A549 (cell line): ENCODE data around the gene KIAA1191. TPM values are rescaled to one million over a fixed set of nuclear protein-coding genes. Genes with fewer than 3 reads are reported as not detected.
A peak's percentile ranks its signal among the peaks of the same experiment; 100 is the strongest.

Source experiments
- ATAC-seq, 2 experiments: fragments of 200-7000 bp in 1 of 2; fragments of >200 bp in 1 of 2; cut with Nextera tagmentation in 1 of 2; cut with Tn5 transposase in 1 of 2; 3 replicates each; pipeline versions ENCODE4 v1.8.0 to v1.9.1; 2018 to 2020; ENCODE audit warnings: mild to moderate bottlenecking in 1 of 2, moderate library complexity in 1 of 2
- CTCF ChIA-PET: fragments of 300-600 bp; sonication (Branson Sonifier 250); formaldehyde crosslinking; extraction: SDS; loops from one replicate; lab custom pipeline; 2021; ENCODE audit warnings: antibody characterized with exemption, inconsistent platforms; lab: Yijun Ruan, JAX
- POLR2A ChIA-PET: fragments of 350-600 bp; formaldehyde crosslinking; extraction: SDS; loops from one replicate; lab custom pipeline; 2021; ENCODE audit warnings: antibody characterized with exemption, inconsistent platforms; lab: Yijun Ruan, JAX
- DNase-seq, 2 experiments: peaks; one replicate each; pipeline versions ENCODE4 v3.0.0 to v3.0.0-alpha.2; 2011 to 2016; ENCODE audit warnings: low read depth in 1 of 2, low spot score in 1 of 2
- FAIRE-seq: peaks from 2 replicates; lab custom pipeline; 2011; peaks lifted over from hg19 to GRCh38; lab: Jason Lieb, UNC
- H3K27ac ChIP-seq, 2 experiments: fragments of >200 bp; sonication (Bioruptor Twin); formaldehyde crosslinking; 3 replicates each; pipeline ENCODE4 v1.5.1; 2016 to 2017
- H3K4me1 ChIP-seq: fragments of >200 bp; sonication (Bioruptor Twin); formaldehyde crosslinking; 3 replicates; pipeline ENCODE4 v1.6.1; 2016
- H3K4me2 ChIP-seq: fragments of >200 bp; sonication (Bioruptor Twin); formaldehyde crosslinking; 3 replicates; pipeline ENCODE4 v1.6.1; 2016
- H3K4me3 ChIP-seq: fragments of >200 bp; sonication (Bioruptor Twin); formaldehyde crosslinking; 3 replicates; pipeline ENCODE4 v1.5.1; 2016
- H3K9me3 ChIP-seq: fragments of >200 bp; sonication (Bioruptor Twin); formaldehyde crosslinking; 3 replicates; pipeline ENCODE4 v1.6.1; 2016
- ATOH8 ChIP-seq: fragments of 250-450 bp; sonication (Bioruptor Pico); IDR thresholded peaks from 2 replicates; pipeline ENCODE4 v1.5.0; 2020; ENCODE audit warnings: low read depth, mild to moderate bottlenecking, moderate library complexity
- BCL3 ChIP-seq: fragments of >200 bp; sonication (Bioruptor Twin); formaldehyde crosslinking; IDR thresholded peaks from 3 replicates; pipeline ENCODE4 v1.6.1; 2016
- CBX2 ChIP-seq: fragments of 200-600 bp; sonication (generic); IDR thresholded peaks from 2 replicates; pipeline ENCODE4 v1.6.1; 2016; ENCODE audit warnings: low read depth, mild to moderate bottlenecking, borderline replicate concordance
- CBX8 ChIP-seq: fragments of 200-600 bp; sonication (generic); IDR thresholded peaks from 2 replicates; pipeline ENCODE4 v1.6.1; 2016
- CEBPB ChIP-seq, 2 experiments: fragments of >200 bp in 1 of 2; sonication (Bioruptor Twin) in 1 of 2; formaldehyde crosslinking in 1 of 2; IDR thresholded peaks; 2 replicates each; pipeline ENCODE4 v1.6.1; 2012 to 2016
- E2F6 ChIP-seq: IDR thresholded peaks from 2 replicates; pipeline ENCODE4 v1.6.1; 2012; ENCODE audit warnings: low read depth, borderline replicate concordance
- EHF ChIP-seq: fragments of 250-450 bp; sonication (Bioruptor Pico); IDR thresholded peaks from 2 replicates; pipeline ENCODE4 v1.5.0; 2020; ENCODE audit warnings: mild to moderate bottlenecking
- ELK1 ChIP-seq: fragments of 150-350 bp; IDR thresholded peaks from 2 replicates; pipeline ENCODE4 v1.6.1; 2014; ENCODE audit warnings: low read depth, mild to moderate bottlenecking, low read length
- ESRRA ChIP-seq: fragments of 150-350 bp; IDR thresholded peaks from 2 replicates; pipeline ENCODE4 v1.6.1; 2014; ENCODE audit warnings: mild to moderate bottlenecking, low read length, borderline replicate concordance
- FOSL2 ChIP-seq, 2 experiments: fragments of 450-650 bp in 1 of 2; fragments of >200 bp in 1 of 2; sonication (Bioruptor Twin) in 1 of 2; formaldehyde crosslinking; IDR thresholded peaks; 2 replicates each; pipeline versions ENCODE4 v1.5.0 to v1.6.1; 2016 to 2020; ENCODE audit warnings: mild to moderate bottlenecking in 1 of 2, moderate library complexity in 1 of 2
- FOXS1 ChIP-seq: fragments of 250-450 bp; sonication (Bioruptor Pico); IDR thresholded peaks from 2 replicates; pipeline ENCODE4 v1.5.0; 2020; ENCODE audit warnings: mild to moderate bottlenecking, moderate library complexity
- GATA3 ChIP-seq: IDR thresholded peaks from 2 replicates; pipeline ENCODE4 v1.6.1; 2012; ENCODE audit warnings: borderline replicate concordance
- HEYL ChIP-seq: fragments of 250-450 bp; sonication (Bioruptor Pico); IDR thresholded peaks from 2 replicates; pipeline ENCODE4 v1.8.0; 2021; ENCODE audit warnings: mild to moderate bottlenecking, moderate library complexity
- HOXA7 ChIP-seq: fragments of 250-450 bp; sonication (Bioruptor Pico); IDR thresholded peaks from 2 replicates; pipeline ENCODE4 v1.5.0; 2020; ENCODE audit warnings: mild to moderate bottlenecking, moderate library complexity
- HOXB13 ChIP-seq: fragments of 250-450 bp; sonication (Bioruptor Pico); IDR thresholded peaks from 2 replicates; pipeline ENCODE4 v1.5.0; 2020; ENCODE audit warnings: low read depth, mild to moderate bottlenecking, moderate library complexity
- HOXB5 ChIP-seq: fragments of 250-450 bp; sonication (Bioruptor Pico); IDR thresholded peaks from 2 replicates; pipeline ENCODE4 v1.5.0; 2020; ENCODE audit warnings: mild to moderate bottlenecking, moderate library complexity
- JUN ChIP-seq, 2 experiments: fragments of >200 bp; sonication (Bioruptor Twin); formaldehyde crosslinking; IDR thresholded peaks; 2 replicates in 1 of 2; 3 replicates in 1 of 2; pipeline ENCODE4 v1.6.1; 2016 to 2017
- JUNB ChIP-seq: fragments of >200 bp; sonication (Bioruptor Twin); formaldehyde crosslinking; IDR thresholded peaks from 2 replicates; pipeline ENCODE4 v1.6.1; 2016
- KDM1A ChIP-seq: fragments of 200-600 bp; sonication (generic); IDR thresholded peaks from 2 replicates; pipeline ENCODE4 v1.6.1; 2016; ENCODE audit warnings: low read depth, mild to moderate bottlenecking
- MAFK ChIP-seq: fragments of 450-650 bp; IDR thresholded peaks from 2 replicates; pipeline ENCODE4 v1.6.1; 2014; ENCODE audit not compliant: partially characterized antibody
- MAX ChIP-seq: IDR thresholded peaks from 2 replicates; pipeline ENCODE4 v1.6.1; 2012
- MYC ChIP-seq: IDR thresholded peaks from 2 replicates; pipeline ENCODE4 v1.6.1; 2012; ENCODE audit warnings: mild to moderate bottlenecking, inconsistent platforms, low read length, improper control_type of control experiment, borderline replicate concordance
- NFE2L2 ChIP-seq: fragments of 150-350 bp; conservative IDR thresholded peaks from 2 replicates; pipeline ENCODE4 v1.6.1; 2014; ENCODE audit warnings: low read length
- NPAS2 ChIP-seq: fragments of 250-450 bp; sonication (Bioruptor Pico); IDR thresholded peaks from 2 replicates; pipeline ENCODE4 v1.8.0; 2022; ENCODE audit warnings: mild to moderate bottlenecking, moderate library complexity, borderline replicate concordance
- NR3C1 ChIP-seq: fragments of >200 bp; sonication (Bioruptor Twin); formaldehyde crosslinking; IDR thresholded peaks from 3 replicates; pipeline ENCODE4 v1.6.1; 2017
- PBX3 ChIP-seq: IDR thresholded peaks from 2 replicates; pipeline ENCODE4 v1.6.1; 2012
- PHF8 ChIP-seq: fragments of 200-600 bp; sonication (generic); IDR thresholded peaks from 2 replicates; pipeline ENCODE4 v1.6.1; 2016; ENCODE audit warnings: low read depth, mild to moderate bottlenecking, antibody characterized with exemption, moderate library complexity, borderline replicate concordance
- POLR2A ChIP-seq: IDR thresholded peaks from 2 replicates; pipeline ENCODE4 v1.6.1; 2012; ENCODE audit warnings: mild to moderate bottlenecking, low read length
- POLR2AphosphoS2 ChIP-seq: conservative IDR thresholded peaks from 2 replicates; pipeline ENCODE4 v1.6.1; 2012; ENCODE audit warnings: low read length, improper control_type of control experiment, inconsistent platforms
- RAD21 ChIP-seq, 2 experiments: fragments of >200 bp in 1 of 2; sonication (Bioruptor Twin) in 1 of 2; formaldehyde crosslinking in 1 of 2; IDR thresholded peaks in 1 of 2; conservative IDR thresholded peaks in 1 of 2; 2 replicates in 1 of 2; 3 replicates in 1 of 2; pipeline ENCODE4 v1.6.1; 2012 to 2018; ENCODE audit warnings: inconsistent platforms in 1 of 2
- RFX5 ChIP-seq: fragments of 450-650 bp; IDR thresholded peaks from 2 replicates; pipeline ENCODE4 v1.7.1; 2014; ENCODE audit warnings: antibody characterized with exemption, mild to moderate bottlenecking, moderate library complexity
- RNF2 ChIP-seq: fragments of 200-600 bp; sonication (generic); IDR thresholded peaks from 2 replicates; pipeline ENCODE4 v1.6.1; 2016; ENCODE audit warnings: low read depth, mild to moderate bottlenecking, antibody characterized with exemption, moderate library complexity, borderline replicate concordance
- SMC3 ChIP-seq: fragments of >200 bp; sonication (Bioruptor Twin); formaldehyde crosslinking; IDR thresholded peaks from 3 replicates; pipeline ENCODE4 v1.6.1; 2018; ENCODE audit warnings: inconsistent platforms
- SREBF2 ChIP-seq: fragments of 450-650 bp; IDR thresholded peaks from 2 replicates; pipeline ENCODE4 v1.6.1; 2014; ENCODE audit warnings: mild to moderate bottlenecking, moderate library complexity
- TFCP2L1 ChIP-seq: fragments of 250-450 bp; sonication (Bioruptor Pico); IDR thresholded peaks from 2 replicates; pipeline ENCODE4 v1.5.0; 2021; ENCODE audit warnings: mild to moderate bottlenecking
- ZFP36 ChIP-seq: fragments of 450-650 bp; IDR thresholded peaks from 2 replicates; pipeline ENCODE4 v1.6.1; 2014; ENCODE audit warnings: borderline replicate concordance; ENCODE audit not compliant: partially characterized antibody
- WGBS: methylation state at CpG from one replicate; pipeline ENCODE4 v1.1.6; 2017; ENCODE audit errors: missing lambda C conversion rate; 5-methylcytosine and 5-hydroxymethylcytosine counted together
- polyA minus RNA-seq: library from RNA; depleted of rRNA, polyadenylated mRNA; stranded (reverse); fragments of >200 nt; gene quantifications from 2 replicates; pipeline ENCODE4 v1.2.3, GENCODE V29; 2011; rRNA and poly(A)+ RNA removed
- polyA plus RNA-seq, 4 experiments: library from polyadenylated mRNA; depleted of rRNA in 3 of 4; stranded (reverse); fragments of >200 nt; fragmentation: RNase III in 1 of 4; extraction: RNeasy Plus Mini Kit Qiagen cat#74134 plus additional on column Dnase treatment in 1 of 4; gene quantifications; 2 replicates in 3 of 4; 3 replicates in 1 of 4; pipeline ENCODE4 v1.2.3, GENCODE V29; 2011 to 2017

Gene KIAA1191
- polyA plus RNA-seq (2011; rRNA removed) (89.3 and 103 TPM in 2 replicates), polyA plus RNA-seq (2017; fragmentation: RNase III; extraction: RNeasy Plus Mini Kit Qiagen cat#74134 plus additional on column Dnase treatment) (71.7 to 83.6 TPM (median 81.2 TPM) in 3 replicates), polyA minus RNA-seq (117 and 141 TPM in 2 replicates)
- 60.0 and 78.3 TPM in 2 replicates for polyA plus RNA-seq (2012; cell fraction: cytosol; rRNA removed)
- polyA plus RNA-seq (2012; cell fraction: nucleus; rRNA removed) = 34.8 and 40.3 TPM in 2 replicates

GRCh38 chr5:176361437-176362232, at the start of gene KIAA1191:
Gene KIAA1191, minus strand, starts transcription at chr5:176361764. Its CDS starts 2,256 bp downstream, at chr5:176359508.
- DNase-seq (peak; percentile 87 to 90), FAIRE-seq (no peak), ATAC-seq (peak; percentile 96 to 99)
- H3K4me3 ChIP-seq = peak within 1 kb of the TSS; percentile 90
- peak within 1 kb of the TSS; percentile 93 for H3K4me2 ChIP-seq
- H3K27ac ChIP-seq = peak within 1 kb of the TSS; percentile 88 to 94
- no peaks in the 10 kb centered on the region for H3K9me3 ChIP-seq
- WGBS = 5% methylated on average over 31 of the region's 56 CpGs
- POLR2A ChIA-PET = interaction anchor here (0.6 to 2.5 kb wide), 4 partner anchors 9 to 176 kb away, joined by 3 to 7 read pairs (median 6); partner anchors contain the start of genes HIGD2A, NOP16 and RNF44
- CTCF ChIA-PET = interaction anchor here (0.5 to 2.6 kb wide), 7 partner anchors 8 to 1094 kb away, joined by 3 to 6 read pairs (median 3); no protein-coding TSS in a partner anchor
- peaks cover 15% of the 10 kb centered on the region; the same call in 1 of the 3 replicates for H3K4me1 ChIP-seq
- TF ChIP-seq PHF8 (peak; percentile 98), HOXA7 (CRISPR knock-in tag) (no peak), HOXB5 (no peak), HEYL (CRISPR knock-in tag) (no peak), EHF (CRISPR knock-in tag) (no peak), ZFP36 (no peak), E2F6 (no peak), POLR2A (peak; percentile 94), NR3C1 (no peak), ELK1 (no peak), CBX8 (no peak), RFX5 (no peak), SREBF2 (no peak), CEBPB (IDR thresholded peaks at IDR 0.05) (no peak), MAFK (no peak), CBX2 (no peak), JUN (IDR thresholded peaks at IDR 0.05) (peak; percentile 54 to 88; a peak in 4 of 5 replicates), MAX (peak; percentile 48; the same call in 1 of the 2 replicates), HOXB13 (CRISPR knock-in tag) (no peak), MYC (no peak), KDM1A (no peak), NFE2L2 (no peak), RNF2 (no peak), POLR2AphosphoS2 (no peak), ESRRA (no peak), JUNB (no peak), NPAS2 (CRISPR knock-in tag) (no peak), SMC3 (0 out of 3 replicates have a peak, but pooled peaks have one; percentile 26), FOSL2 (IDR thresholded peaks at IDR 0.05) (no peak), FOSL2 (CRISPR knock-in tag; IDR thresholded peaks at IDR 0.05) (no peak), BCL3 (peak; percentile 95), GATA3 (peak; percentile 52), RAD21 (conservative IDR thresholded peaks at IDR 0.05 in 1 of 2, IDR thresholded peaks at IDR 0.05 in 1 of 2) (peak; percentile 28 to 38; a peak in 2 of 5 replicates), TFCP2L1 (no peak), FOXS1 (CRISPR knock-in tag) (no peak), PBX3 (no peak), ATOH8 (CRISPR knock-in tag) (no peak)
